ENCODE results near the gene TNK1.
"Not testable (repeated sequence)": the region's sequence is repeated elsewhere in the genome, so short reads cannot be mapped to it uniquely, and the experiment has no call there.

Gene TNK1

GRCh38 chr17:7380855-7381683 is at the start of gene TNK1:
TSS of gene TNK1 (plus strand) at chr17:7381089. CDS start at chr17:7382927, 1,838 bp downstream.
- peak; percentile 20 for DNase-seq (ENCODE audit: low read depth)

- DNase-seq (ENCODE audit: low read depth) = no peak
These were observed 48.8 kb upstream of the TNK1 start for GRCh38 chr17:7332111-7332510.

GRCh38 chr17:7332600-7333069 is 48.3 kb upstream of the TNK1 start:
- not testable (repeated sequence) for DNase-seq (ENCODE audit: low read depth)

- DNase-seq (ENCODE audit: low read depth) = no peak
These were observed 45.9 kb upstream of the TNK1 start for GRCh38 chr17:7334938-7335538.

- not testable (repeated sequence) for DNase-seq (ENCODE audit: low read depth)
These were observed 45.1 kb upstream of the TNK1 start for GRCh38 chr17:7335765-7336164.

GRCh38 chr17:7336240-7337175 is 44.4 kb upstream of the TNK1 start, which contains the start of gene ACAP1:
TSS of gene ACAP1 (plus strand) at chr17:7336529. CDS start at chr17:7336735, 206 bp downstream.
- no peak for DNase-seq (ENCODE audit: low read depth)

GRCh38 chr17:7337600-7337999 is 43.3 kb upstream of the TNK1 start:
- not testable (repeated sequence) for DNase-seq (ENCODE audit: low read depth)

GRCh38 chr17:7340179-7340578 is 40.7 kb upstream of the TNK1 start:
- peak; percentile 34 for DNase-seq (ENCODE audit: low read depth)

GRCh38 chr17:7341842-7342241 is 39.0 kb upstream of the TNK1 start:
- no peak for DNase-seq (ENCODE audit: low read depth)

GRCh38 chr17:7343250-7343649 is 37.6 kb upstream of the TNK1 start:
- no peak for DNase-seq (ENCODE audit: low read depth)

- no peak for DNase-seq (ENCODE audit: low read depth)
These were observed 33.9 kb upstream of the TNK1 start for GRCh38 chr17:7346761-7347614.

GRCh38 chr17:7347630-7348477 is 33.0 kb upstream of the TNK1 start:
- DNase-seq (ENCODE audit: low read depth) = no peak

- no peak for DNase-seq (ENCODE audit: low read depth)
These were observed 32.2 kb upstream of the TNK1 start for GRCh38 chr17:7348478-7349242.

GRCh38 chr17:7351665-7352502 is 29.0 kb upstream of the TNK1 start, which contains the start of gene KCTD11:
TSS of gene KCTD11 (plus strand) at chr17:7352162.
- peak; percentile 94 for DNase-seq (ENCODE audit: low read depth)

- DNase-seq (ENCODE audit: low read depth) = no peak
These were observed 28.4 kb upstream of the TNK1 start for GRCh38 chr17:7352503-7352889.

GRCh38 chr17:7352910-7353635 is 27.8 kb upstream of the TNK1 start:
- no peak for DNase-seq (ENCODE audit: low read depth)

- peak; percentile 70 for DNase-seq (ENCODE audit: low read depth)
These were observed 26.5 kb upstream of the TNK1 start for GRCh38 chr17:7354262-7354843.

Data from ELR (cell line).